ENCODE data around the gene PLEKHB1.

Gene PLEKHB1

GRCh38 chr11:73622926-73623593, 23.3 kb upstream of the PLEKHB1 start:
- TF ChIP-seq CTCF (IDR thresholded peaks at IDR 0.05; ENCODE audit: low read depth, low read length), result no peak

GRCh38 chr11:73623686-73624085, 22.7 kb upstream of the PLEKHB1 start:
- no peak for DNase-seq (ENCODE audit: extremely low read depth, low read depth)
- no peak for TF ChIP-seq CTCF (IDR thresholded peaks at IDR 0.05; ENCODE audit: low read depth, low read length)

More at GRCh38 chr11:73622926-73623593, 23.3 kb upstream of the PLEKHB1 start:
- no peak for DNase-seq (ENCODE audit: extremely low read depth, low read depth)

GRCh38 chr11:73625696-73626318, 20.6 kb upstream of the PLEKHB1 start:
- TF ChIP-seq CTCF (IDR thresholded peaks at IDR 0.05; ENCODE audit: low read depth, low read length), result peak; percentile 89
- DNase-seq (ENCODE audit: extremely low read depth, low read depth), result peak; percentile 29

- no peak for DNase-seq (ENCODE audit: extremely low read depth, low read depth)
- no peak for TF ChIP-seq CTCF (IDR thresholded peaks at IDR 0.05; ENCODE audit: low read depth, low read length)
Observed at GRCh38 chr11:73629907-73630306, 16.5 kb upstream of the PLEKHB1 start.

- DNase-seq (ENCODE audit: extremely low read depth, low read depth), result no peak
- TF ChIP-seq CTCF (IDR thresholded peaks at IDR 0.05; ENCODE audit: low read depth, low read length), result no peak
Observed at GRCh38 chr11:73632996-73633395, 13.4 kb upstream of the PLEKHB1 start.

GRCh38 chr11:73633999-73634398, 12.4 kb upstream of the PLEKHB1 start:
- TF ChIP-seq CTCF (IDR thresholded peaks at IDR 0.05; ENCODE audit: low read depth, low read length), result no peak

DNA sequence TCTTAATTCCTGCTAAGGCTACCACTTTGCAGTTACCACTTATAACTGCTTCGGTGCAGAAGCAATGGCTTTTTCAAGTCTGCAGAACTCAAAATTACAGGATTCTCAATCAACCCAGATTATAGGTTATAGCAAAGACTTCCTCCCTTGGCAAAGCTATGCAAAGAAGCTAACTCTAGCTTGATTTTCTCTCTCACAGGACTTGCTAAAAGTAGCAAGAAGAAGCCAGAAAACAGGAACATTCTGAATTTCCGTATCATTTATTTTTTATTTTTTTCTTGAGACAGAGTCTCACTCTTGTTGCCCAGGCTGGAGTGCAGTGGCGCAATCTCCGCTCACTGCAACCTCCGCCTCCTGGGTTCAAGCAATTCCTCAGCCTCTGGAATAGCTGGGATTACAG, 10.7 kb upstream of the PLEKHB1 start:
- DNase-seq (ENCODE audit: extremely low read depth, low read depth), result no peak
- TF ChIP-seq CTCF (IDR thresholded peaks at IDR 0.05; ENCODE audit: low read depth, low read length), result no peak

More at GRCh38 chr11:73633999-73634398, 12.4 kb upstream of the PLEKHB1 start:
- DNase-seq (ENCODE audit: extremely low read depth, low read depth), result no peak

Measured in AG09319 (cell line).